GM12873 (cell line): ENCODE data around the gene RGS12.

Experiments
- CTCF ChIP-seq: IDR thresholded peaks from 2 replicates; pipeline ENCODE4 v1.5.1; 2012; ENCODE audit warnings: low read depth, mild to moderate bottlenecking, moderate library complexity, low read length, control low read depth; ENCODE audit not compliant: insufficient read depth; ENCODE audit errors: missing control alignments

Gene RGS12

GRCh38 chr4:3320361-3321023 is 27.7 kb downstream of the RGS12 start:
- no peak for TF ChIP-seq CTCF

- no peak for TF ChIP-seq CTCF
These were observed 28.6 kb downstream of the RGS12 start for GRCh38 chr4:3321295-3321889.

- TF ChIP-seq CTCF, result no peak
These were observed 29.3 kb downstream of the RGS12 start for GRCh38 chr4:3322059-3322550.

GRCh38 chr4:3323071-3323481 is 30.3 kb downstream of the RGS12 start:
- TF ChIP-seq CTCF, result no peak

- TF ChIP-seq CTCF, result peak; percentile 31
These were observed 31.4 kb downstream of the RGS12 start for GRCh38 chr4:3324093-3324815.

GRCh38 chr4:3328814-3329663 is 36.2 kb downstream of the RGS12 start:
- no peak for TF ChIP-seq CTCF
